Upper lobe of left lung (tissue), 4 donors: ENCODE results near the gene EYA2.

Experiments
- EP300 ChIP-seq, 4 donors: sonication (generic); formaldehyde crosslinking; IDR thresholded peaks; one replicate each; pipeline ENCODE4 v1.5.1; 2017; ENCODE audit warnings: antibody characterized with exemption in 4 of 4, control low read depth in 2 of 4
- POLR2A ChIP-seq, 4 donors: fragments of 450-650 bp; IDR thresholded peaks; one replicate each; pipeline ENCODE4 v1.5.1; 2016 to 2017; ENCODE audit warnings: antibody characterized with exemption in 4 of 4, mild to moderate bottlenecking in 2 of 4
- POLR2AphosphoS5 ChIP-seq, 2 donors: sonication (generic); formaldehyde crosslinking; IDR thresholded peaks; one replicate each; pipeline ENCODE4 v1.5.1; 2017; ENCODE audit warnings: antibody characterized with exemption in 2 of 2
- TF ChIP-seq, protein P1 (sequence below), 6 experiments: fragments of 450-650 bp in 4 of 6; fragments of 200-600 bp in 2 of 6; sonication (generic) in 2 of 6; IDR thresholded peaks; one replicate each; pipeline ENCODE4 v1.5.1; 2016 to 2019; ENCODE audit warnings: antibody characterized with exemption in 6 of 6

DNA sequence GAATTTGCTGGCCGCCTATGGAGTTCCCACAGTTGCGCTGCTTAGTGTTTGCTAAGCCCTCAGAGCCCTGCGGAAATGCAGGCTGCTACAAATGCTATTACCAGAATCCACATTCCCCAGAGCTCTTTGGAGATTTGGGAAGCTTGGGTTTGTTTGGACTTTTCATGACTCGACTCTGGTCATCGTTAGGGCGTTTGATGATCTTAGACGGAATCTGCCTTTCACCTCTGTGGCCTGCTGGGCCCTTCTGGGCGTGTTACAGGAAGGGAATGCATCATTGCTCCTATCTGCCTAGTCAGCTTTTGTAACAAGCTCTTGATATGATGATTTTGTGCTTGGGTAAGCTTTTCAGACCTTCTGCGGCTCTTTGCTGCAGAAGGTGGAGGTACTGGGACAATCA, 50.8 kb downstream of the EYA2 start:
- TF ChIP-seq POLR2AphosphoS5 (IDR thresholded peaks at IDR 0.05) (no peak), POLR2A (IDR thresholded peaks at IDR 0.05) (no peak), EP300 (IDR thresholded peaks at IDR 0.05) (no peak)
- TF ChIP-seq, protein P1, sequence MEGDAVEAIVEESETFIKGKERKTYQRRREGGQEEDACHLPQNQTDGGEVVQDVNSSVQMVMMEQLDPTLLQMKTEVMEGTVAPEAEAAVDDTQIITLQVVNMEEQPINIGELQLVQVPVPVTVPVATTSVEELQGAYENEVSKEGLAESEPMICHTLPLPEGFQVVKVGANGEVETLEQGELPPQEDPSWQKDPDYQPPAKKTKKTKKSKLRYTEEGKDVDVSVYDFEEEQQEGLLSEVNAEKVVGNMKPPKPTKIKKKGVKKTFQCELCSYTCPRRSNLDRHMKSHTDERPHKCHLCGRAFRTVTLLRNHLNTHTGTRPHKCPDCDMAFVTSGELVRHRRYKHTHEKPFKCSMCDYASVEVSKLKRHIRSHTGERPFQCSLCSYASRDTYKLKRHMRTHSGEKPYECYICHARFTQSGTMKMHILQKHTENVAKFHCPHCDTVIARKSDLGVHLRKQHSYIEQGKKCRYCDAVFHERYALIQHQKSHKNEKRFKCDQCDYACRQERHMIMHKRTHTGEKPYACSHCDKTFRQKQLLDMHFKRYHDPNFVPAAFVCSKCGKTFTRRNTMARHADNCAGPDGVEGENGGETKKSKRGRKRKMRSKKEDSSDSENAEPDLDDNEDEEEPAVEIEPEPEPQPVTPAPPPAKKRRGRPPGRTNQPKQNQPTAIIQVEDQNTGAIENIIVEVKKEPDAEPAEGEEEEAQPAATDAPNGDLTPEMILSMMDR (IDR thresholded peaks at IDR 0.05), result no peak
